GM15510 (cell line): ENCODE measurements around the gene RANBP17.

ENCODE experiments used
- POLR2A ChIP-seq: IDR thresholded peaks from 3 replicates; pipeline ENCODE4 v1.6.1; 2011; ENCODE audit warnings: borderline replicate concordance; ENCODE audit not compliant: insufficient read length; ENCODE audit errors: extremely low read depth

RANBP17 gene

DNA sequence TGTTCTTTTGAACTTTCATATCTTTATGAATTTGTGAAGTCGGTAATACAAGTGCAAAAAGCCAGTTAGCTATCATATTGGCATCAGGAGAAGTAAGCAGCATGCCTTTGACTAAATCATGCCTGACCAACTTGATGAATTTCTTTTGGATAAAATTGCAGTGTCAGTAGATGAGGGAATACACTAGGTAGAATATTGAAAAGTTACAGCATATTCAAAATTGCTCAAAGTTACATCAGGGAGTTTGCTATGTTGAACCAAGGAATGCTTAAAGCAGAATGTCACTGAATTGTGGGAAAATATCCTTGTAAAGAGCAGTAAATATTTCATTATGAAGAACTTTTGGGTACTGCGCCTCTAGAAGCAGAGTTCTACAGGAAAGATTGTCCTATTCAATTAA, 360.1 kb downstream of the RANBP17 start:
- no peak for TF ChIP-seq POLR2A

DNA sequence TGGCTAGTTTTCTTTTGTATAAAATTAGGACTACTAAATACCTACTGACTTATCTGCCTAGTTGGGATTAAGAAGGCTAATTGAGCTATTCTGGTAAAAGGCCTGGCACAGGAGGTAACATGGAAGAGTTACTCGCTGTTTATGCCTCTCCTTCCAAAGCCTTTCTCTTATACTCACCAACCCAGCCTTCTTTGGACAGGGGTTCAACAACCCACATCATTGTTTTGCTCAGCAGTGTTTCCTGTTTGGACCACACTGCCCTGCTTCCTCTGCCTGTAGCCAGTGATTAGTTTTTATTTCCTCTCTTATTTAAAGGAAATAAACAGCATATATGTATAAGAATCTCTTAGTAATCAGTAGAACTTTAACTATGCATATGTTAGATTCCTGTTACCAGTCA, 362.1 kb downstream of the RANBP17 start:
- TF ChIP-seq POLR2A, result no peak

DNA sequence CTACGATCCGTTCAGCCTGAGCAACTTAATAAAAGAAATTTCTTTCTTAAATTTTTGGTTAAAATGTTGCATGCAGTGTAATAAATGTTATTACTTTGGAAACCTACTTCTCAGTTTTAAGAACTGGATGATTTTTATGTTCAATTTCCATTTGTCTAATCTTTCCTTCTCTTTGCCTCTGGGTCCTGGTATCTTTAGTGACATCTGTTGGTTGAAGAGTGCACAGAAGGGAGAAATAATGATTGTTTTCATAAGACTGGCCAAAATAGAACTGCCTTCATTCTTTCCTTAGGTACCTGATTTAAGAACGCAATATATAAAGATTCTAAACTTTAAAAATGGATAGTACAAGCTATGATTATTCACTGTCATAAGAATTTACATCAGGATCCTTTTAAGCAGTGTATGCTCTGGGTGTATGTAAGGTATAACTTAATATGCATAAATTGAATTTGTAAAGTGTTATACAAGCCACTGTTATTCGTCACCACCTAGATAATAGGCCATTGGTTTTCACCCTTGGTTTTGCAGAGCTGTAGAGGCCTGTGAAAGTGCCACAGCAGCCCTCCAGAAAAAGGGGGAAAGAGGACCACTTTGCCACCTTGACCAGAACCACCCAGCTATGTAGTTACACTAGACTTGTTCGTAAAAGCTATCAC, 364.4 kb downstream of the RANBP17 start:
- no peak for TF ChIP-seq POLR2A

DNA sequence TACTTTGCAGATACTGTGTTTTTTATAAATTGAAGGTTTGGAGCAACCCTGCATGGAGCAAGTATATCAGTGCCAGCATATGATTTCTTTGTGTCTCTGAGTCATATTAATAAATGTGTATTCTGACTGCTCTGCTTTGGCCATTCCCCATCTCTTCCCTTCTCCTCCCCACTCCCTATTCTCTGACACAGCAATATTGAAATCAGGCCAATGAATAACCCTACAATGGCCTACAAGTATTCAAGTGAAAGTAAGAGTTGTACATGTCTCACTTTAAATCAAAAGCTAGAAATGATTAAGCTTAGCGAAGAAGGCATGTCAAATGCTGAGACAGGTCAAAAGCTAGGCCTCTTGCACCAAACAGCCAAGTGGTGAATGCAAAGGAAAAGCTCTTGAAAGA, 365.0 kb downstream of the RANBP17 start:
- no peak for TF ChIP-seq POLR2A

DNA sequence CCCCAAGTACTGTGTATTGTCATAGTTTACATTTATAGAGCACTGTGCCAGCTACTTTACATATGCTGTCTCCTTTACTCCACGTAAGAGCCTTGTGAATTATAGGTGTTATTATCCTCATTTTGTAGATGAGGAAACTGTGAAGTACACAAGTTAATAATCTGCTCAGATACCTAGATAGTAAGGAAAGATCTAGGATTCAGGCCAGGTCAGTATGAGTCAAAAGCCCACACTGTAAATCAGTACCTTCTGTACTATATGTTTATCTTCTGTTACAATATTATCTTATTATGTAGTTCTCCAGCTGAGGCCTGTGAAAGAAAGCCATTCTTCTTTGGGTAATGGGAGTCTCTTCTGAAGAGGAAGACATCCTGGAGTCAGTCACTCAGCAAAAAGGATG, 374.8 kb downstream of the RANBP17 start:
- TF ChIP-seq POLR2A, result no peak

DNA sequence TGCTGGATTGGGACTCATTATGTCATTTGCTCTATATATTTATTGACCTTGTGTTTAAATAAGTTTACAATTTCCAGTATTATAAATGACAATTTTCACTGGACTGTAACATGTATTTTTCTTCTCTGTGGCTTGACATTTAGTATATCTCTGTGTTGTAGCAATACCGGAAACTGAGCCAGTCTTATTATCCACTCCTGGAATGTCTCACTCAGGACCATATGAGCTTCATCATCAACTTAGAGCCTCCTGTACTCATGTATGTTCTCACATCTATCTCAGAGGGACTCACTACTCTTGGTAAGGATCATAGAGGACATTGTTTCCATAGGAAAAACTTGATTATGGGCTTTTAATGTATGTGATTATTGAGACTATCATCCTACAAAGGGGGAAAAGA, 380.7 kb downstream of the RANBP17 start:
- TF ChIP-seq POLR2A, result no peak

DNA sequence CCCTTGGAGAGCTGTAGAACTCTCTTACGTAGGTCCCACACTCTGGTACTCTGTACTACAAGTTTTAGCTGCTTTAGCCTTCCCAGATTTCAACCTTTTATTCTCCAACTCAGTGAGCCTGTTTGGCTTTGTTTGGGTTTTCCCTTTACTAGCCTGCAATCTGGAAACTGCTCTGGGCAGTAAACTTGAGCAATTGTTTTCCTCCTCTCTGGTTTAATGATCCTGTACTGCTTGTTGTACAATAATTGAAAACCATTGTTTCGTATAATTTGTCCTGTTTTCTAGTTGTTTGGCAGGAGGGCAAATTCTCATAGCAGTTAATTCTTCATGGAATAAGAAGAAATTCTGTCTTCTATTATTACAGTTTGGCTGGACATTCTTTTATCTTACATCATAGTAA, 384.4 kb downstream of the RANBP17 start:
- no peak for TF ChIP-seq POLR2A

DNA sequence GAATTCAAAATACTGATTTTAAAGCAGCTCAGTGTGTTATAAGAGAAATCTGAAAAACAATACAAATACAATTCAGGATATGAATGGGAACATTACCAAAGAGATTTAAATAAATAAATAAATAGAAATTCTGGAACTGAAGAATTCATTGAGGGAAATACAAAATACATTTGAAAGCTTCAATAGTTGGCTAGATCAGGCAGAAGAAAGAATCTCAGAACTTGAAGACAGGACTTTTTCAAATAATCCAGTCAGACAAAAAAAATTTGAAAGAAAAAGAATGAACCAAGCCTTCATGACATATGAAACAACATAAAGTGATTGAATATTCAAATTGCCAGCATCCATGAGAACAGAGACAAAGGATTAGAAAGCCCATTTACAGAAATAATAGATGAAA, 387.6 kb downstream of the RANBP17 start:
- TF ChIP-seq POLR2A, result no peak

DNA sequence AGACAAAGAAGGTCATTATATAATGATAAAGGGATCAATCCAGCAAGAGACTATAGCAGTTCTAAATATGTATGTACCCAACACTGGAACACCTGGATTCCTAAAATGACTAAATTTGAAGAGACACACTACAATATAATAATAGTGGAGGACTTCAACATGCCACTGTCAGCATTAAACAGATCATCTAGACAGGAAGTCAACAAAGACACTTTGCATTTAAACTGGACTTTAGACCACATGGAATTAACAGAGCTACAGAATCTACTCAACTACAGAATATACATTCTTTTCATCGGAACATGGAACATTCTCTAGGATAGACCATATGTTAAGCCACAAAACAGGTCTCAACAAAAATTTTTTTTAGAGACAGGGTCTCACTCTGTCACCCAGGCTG, 388.9 kb downstream of the RANBP17 start:
- no peak for TF ChIP-seq POLR2A

DNA sequence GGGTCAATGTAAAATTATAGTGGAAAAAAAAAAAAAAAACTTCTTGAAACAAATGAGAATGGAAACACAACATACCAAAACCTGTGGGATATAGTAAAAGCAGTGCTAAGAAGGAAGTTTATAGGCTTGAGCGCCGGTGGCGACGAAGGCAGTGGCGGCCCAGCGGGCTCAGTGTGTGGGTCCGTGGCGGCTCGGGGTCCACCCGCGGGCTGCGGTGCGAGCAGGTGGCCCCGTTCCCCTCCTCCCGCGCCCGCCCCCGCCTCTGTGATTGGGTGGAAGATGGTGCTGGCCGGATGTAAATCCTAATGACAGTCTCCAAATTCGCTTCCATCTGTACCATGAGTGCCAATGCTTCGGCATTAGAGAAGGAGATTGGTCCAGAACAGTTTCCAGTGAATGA, 389.7 kb downstream of the RANBP17 start:
- TF ChIP-seq POLR2A, result no peak

DNA sequence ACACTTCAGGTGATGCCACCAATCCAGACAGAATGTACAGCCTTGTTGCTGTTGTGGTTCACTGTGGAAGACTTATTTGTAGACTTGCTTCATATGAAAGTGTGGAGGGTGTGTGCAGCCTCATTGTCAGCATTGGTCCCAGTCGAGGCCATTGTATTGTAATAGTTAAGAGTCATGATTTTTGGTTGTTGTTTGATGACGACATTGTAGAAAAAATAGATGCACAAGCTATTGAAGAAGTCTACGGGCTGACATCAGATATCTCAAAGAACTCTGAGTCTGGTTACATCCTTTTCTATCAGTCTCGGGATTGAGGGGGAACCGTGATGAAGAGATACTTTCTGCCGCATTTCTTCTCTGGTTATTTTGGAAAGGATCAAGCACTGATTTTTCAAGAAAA, 390.9 kb downstream of the RANBP17 start:
- TF ChIP-seq POLR2A, result no peak

DNA sequence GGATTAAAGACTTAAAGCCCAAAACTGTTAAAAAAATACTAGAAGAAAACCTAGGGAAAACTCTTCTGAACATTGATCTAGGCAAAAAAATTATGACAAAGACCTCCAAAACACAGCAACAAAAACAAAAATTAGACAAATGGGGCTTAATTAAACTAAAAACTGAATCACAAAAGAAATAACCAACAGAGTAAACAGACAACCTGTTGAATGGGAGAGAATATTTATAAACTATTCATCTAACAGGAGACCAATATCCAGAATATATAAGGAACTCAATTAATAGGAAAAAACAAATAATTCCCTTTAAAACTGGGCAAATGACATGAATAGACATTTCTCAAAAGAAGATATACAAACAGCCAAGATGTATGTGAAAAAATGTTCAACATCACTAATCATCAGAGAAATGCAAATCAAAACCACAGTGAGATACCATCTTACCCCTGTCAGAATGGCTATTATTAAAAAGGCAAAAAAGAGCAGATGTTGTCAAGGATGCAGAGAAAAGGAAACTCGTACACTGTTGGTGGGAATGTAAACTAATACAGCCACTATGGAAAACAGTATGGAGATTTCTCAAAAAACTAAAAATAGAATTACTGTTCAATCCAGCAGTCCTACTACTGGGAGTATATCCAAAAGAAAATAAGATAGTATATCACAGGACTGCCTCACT, 397.1 kb downstream of the RANBP17 start:
- no peak for TF ChIP-seq POLR2A

DNA sequence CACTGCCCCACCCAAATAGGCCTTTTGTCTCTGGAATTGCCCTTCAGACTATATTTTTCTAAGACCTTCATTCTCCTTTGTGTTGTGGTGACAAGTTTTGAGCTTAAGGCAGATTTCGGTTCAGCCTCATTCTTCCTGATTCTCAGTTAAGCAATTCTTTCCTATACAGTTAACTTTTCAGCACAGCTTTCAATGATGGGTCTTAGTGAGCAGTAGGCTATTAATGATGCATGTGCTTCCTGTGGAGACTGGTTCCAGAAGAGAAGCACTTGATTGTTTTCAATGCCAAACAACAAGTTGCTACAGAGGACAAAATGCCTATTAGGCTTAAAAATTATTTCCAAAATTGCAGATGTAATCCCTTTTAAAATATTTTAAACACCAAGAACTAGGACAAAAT, 399.5 kb downstream of the RANBP17 start:
- no peak for TF ChIP-seq POLR2A

DNA sequence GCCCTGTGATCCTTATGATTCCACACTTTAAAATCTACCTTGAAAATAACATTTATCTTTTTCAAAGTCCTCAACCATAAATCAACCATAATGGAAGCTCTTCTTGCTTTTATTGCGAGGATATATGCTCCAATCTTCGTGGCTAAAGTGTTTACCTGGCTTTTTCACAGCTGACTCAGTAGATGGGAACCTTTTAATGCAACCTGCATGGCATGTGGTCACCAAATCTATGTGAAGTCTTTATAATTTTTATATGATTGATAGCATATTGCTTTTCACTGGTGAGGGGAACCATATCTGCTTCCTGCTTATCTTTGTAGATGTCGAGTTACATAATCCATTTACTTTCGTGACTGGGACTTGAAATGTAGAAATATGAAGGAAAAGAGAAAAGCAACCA, 400.1 kb downstream of the RANBP17 start:
- no peak for TF ChIP-seq POLR2A

DNA sequence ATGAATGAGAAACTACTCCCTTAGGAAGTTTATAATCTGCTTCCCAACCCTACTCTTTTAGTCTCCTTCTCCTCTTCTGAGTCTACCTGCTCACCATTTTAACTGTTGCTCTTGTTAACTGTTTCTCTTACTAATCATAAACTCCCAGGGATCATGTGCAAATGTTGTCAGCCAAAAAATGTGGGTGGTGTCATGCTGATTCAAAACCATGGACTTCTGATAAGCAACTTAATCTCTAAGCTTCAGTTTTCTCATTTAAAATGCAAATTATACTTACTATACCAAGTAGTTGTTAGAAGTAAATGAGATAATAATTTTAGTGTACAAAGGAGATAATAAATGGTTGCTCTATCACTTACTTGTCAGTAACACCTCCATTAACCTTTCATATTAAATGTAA, 401.4 kb downstream of the RANBP17 start:
- no peak for TF ChIP-seq POLR2A

DNA sequence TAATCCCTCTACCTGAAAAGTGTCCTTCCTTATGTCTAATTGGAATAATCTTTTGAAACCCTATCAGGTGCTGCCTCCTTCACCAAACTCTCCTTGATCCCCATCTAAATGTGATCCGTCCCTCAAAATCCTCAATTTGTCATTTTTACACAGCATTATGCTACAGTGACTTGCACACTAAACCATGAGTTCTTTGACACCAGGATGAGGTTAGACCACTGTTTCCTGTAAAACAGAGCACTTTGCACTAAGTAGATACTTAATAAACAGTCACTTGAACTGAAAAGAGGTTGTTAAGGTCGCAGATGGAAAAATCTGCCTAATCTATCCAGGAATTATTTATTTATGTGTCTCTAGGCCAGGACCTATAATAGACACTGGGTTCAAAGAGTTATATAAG, 403.0 kb downstream of the RANBP17 start:
- no peak for TF ChIP-seq POLR2A
